KMS-11 (cell line): ENCODE data around the gene KCNQ1.

Experiments used
- H2AFZ ChIP-seq: fragments of 200-600 bp; sonication (generic); 2 replicates; pipeline ENCODE4 v1.6.1; 2016; ENCODE audit warnings: antibody characterized with exemption, mixed run types, low read depth
- H3K27ac ChIP-seq: fragments of 200-600 bp; sonication (generic); 2 replicates; pipeline ENCODE4 v1.6.1; 2016; ENCODE audit warnings: mild to moderate bottlenecking, mixed run types
- H3K27me3 ChIP-seq: fragments of 200-600 bp; sonication (generic); 2 replicates; pipeline ENCODE4 v1.6.1; 2017; ENCODE audit warnings: mild to moderate bottlenecking, low read depth, mixed run types, moderate library complexity; ENCODE audit not compliant: insufficient read depth
- H3K36me3 ChIP-seq: fragments of 200-600 bp; sonication (generic); 2 replicates; pipeline ENCODE4 v1.6.1; 2017; ENCODE audit warnings: mild to moderate bottlenecking, mixed run types; ENCODE audit not compliant: insufficient read depth
- H3K4me1 ChIP-seq: fragments of 200-600 bp; sonication (generic); 2 replicates; pipeline ENCODE4 v1.6.1; 2016; ENCODE audit warnings: mild to moderate bottlenecking, low read depth, mixed run types; ENCODE audit not compliant: poor library complexity, severe bottlenecking
- H3K4me2 ChIP-seq: fragments of 200-600 bp; sonication (generic); 2 replicates; pipeline ENCODE4 v1.7.0; 2016; ENCODE audit warnings: mild to moderate bottlenecking, mixed run types
- H3K4me3 ChIP-seq: fragments of 200-600 bp; sonication (generic); IDR thresholded peaks from 2 replicates; pipeline ENCODE4 v1.6.1; 2017; ENCODE audit warnings: low read depth, low read length, mixed read lengths; ENCODE audit not compliant: insufficient read depth
- H3K79me2 ChIP-seq: fragments of 200-600 bp; sonication (generic); 2 replicates; pipeline ENCODE4 v1.6.1; 2016; ENCODE audit warnings: low read depth, mixed run types; ENCODE audit not compliant: insufficient read depth
- H3K9ac ChIP-seq: fragments of 200-600 bp; sonication (generic); 2 replicates; pipeline ENCODE4 v1.6.1; 2016; ENCODE audit warnings: mild to moderate bottlenecking, mixed run types
- H4K20me1 ChIP-seq: fragments of 200-600 bp; sonication (generic); 2 replicates; pipeline ENCODE4 v1.6.1; 2016; ENCODE audit warnings: mild to moderate bottlenecking, mixed run types; ENCODE audit not compliant: insufficient read depth
- CTCF ChIP-seq: fragments of 200-600 bp; sonication (generic); conservative IDR thresholded peaks from 2 replicates; pipeline ENCODE4 v1.6.1; 2017; ENCODE audit warnings: low read depth, mild to moderate bottlenecking, antibody characterized with exemption, low read length, moderate library complexity, mixed read lengths

KCNQ1 gene

DNA sequence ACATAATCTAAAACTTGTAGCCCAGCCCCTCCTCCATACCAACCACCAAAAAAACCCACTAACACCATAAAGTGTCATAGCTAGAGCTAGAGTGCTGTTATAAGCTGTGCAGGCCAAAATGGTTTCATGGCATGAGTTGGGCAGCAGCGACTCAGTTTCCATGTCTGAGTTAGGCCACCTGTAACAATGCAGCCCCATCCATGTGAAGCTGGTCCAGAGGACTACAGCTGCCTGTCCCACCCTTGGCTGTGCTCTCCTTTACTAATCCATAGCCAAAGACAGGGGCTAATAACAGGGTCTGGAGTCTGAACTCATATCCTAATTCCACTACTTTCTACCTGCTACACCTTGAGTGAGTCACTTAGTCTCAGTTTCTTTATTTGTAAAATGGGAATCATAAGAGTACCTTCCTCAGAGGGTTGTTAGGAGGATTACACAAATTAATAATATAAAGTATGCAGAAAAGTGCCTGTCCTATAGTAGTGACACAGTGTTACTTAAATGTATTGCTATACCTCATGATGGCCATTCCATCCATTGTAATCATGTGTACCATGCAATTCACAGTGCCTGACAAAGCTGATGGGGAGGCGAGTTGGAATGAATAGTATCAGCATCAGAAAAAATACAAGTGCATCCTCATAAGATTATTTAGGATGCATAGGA, 234.3 kb downstream of the KCNQ1 start:
- H3K9ac ChIP-seq: no peak overlapping the region
- no peak overlapping the region for H2AFZ ChIP-seq
- no peak overlapping the region for H3K27ac ChIP-seq
- no peak for TF ChIP-seq CTCF
- H3K79me2 ChIP-seq: peaks cover 27% of the 10 kb centered on the region; the same call in 1 of the 2 replicates
- peaks cover 24% of the 10 kb centered on the region for H3K4me1 ChIP-seq
- no peak overlapping the region for H3K4me2 ChIP-seq
- H4K20me1 ChIP-seq: peaks cover 7% of the 10 kb centered on the region; the same call in 1 of the 2 replicates
- no peaks in the 10 kb centered on the region for H3K27me3 ChIP-seq
- no peaks in the 10 kb centered on the region for H3K36me3 ChIP-seq
- H3K4me3 ChIP-seq: no peak overlapping the region

DNA sequence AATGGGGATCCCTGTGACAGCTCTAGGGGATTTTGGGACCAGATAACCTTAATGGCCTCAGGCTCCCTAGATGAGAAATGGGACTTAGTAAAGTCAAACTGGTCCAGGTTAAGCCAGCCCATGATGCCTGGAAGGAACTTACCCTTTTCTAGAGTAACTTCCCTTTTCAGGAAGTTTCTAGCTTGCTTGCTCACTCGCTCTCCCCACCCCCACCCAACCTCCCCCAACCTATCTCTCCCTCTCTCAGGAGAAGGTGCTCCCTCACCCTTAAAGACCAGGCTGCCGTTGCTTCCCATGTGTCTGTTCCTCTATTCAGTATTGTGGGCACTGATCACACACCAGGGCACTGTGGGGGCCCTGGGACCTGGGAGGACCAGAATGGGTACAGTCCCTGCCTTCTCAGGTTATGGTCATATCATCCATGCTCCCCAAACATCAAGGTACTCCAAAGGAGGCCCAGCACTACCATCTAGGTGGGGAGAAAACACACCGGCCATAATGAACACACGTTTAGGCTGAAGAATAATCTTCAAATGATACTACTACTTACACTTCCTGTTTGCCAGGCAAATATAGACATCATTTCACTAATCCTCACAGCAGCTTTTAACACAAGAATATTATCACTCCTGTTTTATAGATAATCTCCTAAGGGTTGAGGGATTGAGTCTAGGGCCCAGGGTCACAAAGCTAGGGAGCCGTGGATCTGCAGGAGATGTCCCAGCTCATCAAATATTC, 236.8 kb downstream of the KCNQ1 start:
- Histone ChIP-seq H3K36me3 (no peaks in the 10 kb centered on the region), H3K4me2 (no peak overlapping the region), H3K27ac (no peak overlapping the region), H3K4me1 (peaks cover 24% of the 10 kb centered on the region), H3K4me3 (no peak overlapping the region), H4K20me1 (peaks cover 7% of the 10 kb centered on the region; the same call in 1 of the 2 replicates), H3K27me3 (no peaks in the 10 kb centered on the region), H3K79me2 (peaks cover 51% of the 10 kb centered on the region), H2AFZ (no peak overlapping the region), H3K9ac (no peak overlapping the region)
- TF ChIP-seq CTCF: no peak

- Histone ChIP-seq H2AFZ (no peak overlapping the region), H3K4me1 (peaks cover 11% of the 10 kb centered on the region), H3K9ac (no peak overlapping the region), H3K36me3 (no peaks in the 10 kb centered on the region), H3K27me3 (no peaks in the 10 kb centered on the region), H3K4me2 (no peak overlapping the region), H3K27ac (no peak overlapping the region), H3K4me3 (no peak overlapping the region), H3K79me2 (peaks cover 54% of the 10 kb centered on the region), H4K20me1 (no peaks in the 10 kb centered on the region; the same call in 1 of the 2 replicates)
- TF ChIP-seq CTCF: no peak
Measured at GRCh38 chr11:2683806-2684205, 239.0 kb downstream of the KCNQ1 start.

DNA sequence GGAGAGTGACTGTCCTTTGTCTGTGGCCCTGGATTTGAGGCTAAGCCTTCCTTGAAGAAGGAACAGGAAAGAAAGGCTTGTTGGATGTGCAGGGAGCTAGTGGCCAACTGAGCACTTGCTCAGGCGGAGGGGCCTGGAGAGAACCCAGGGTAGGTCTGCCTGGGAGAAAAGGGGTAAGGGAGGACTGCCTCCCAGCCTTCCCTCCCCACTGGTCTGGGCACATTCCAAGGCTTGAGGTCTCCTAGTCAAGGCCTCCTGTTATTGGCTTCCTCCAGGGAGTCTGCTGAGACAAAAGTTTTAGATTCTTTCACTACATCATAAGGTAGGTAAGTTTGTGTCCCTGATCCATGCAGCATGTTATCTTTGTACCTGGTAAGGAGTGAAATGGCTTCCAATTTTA, 239.8 kb downstream of the KCNQ1 start:
- peaks cover 55% of the 10 kb centered on the region for H3K79me2 ChIP-seq
- no peak for TF ChIP-seq CTCF
- H2AFZ ChIP-seq: no peak overlapping the region
- H3K27ac ChIP-seq: no peak overlapping the region
- no peak overlapping the region for H3K4me2 ChIP-seq
- H3K36me3 ChIP-seq: no peaks in the 10 kb centered on the region
- H3K4me3 ChIP-seq: no peak overlapping the region
- no peak overlapping the region for H3K9ac ChIP-seq
- no peaks in the 10 kb centered on the region; the same call in 1 of the 2 replicates for H4K20me1 ChIP-seq
- H3K27me3 ChIP-seq: no peaks in the 10 kb centered on the region
- H3K4me1 ChIP-seq: peaks cover 11% of the 10 kb centered on the region
